ENCODE results near the gene PNLIPRP2. TPM values are rescaled to one million over a fixed set of nuclear protein-coding genes. Genes with fewer than 3 reads are reported as not detected.

The PNLIPRP2 gene
- total RNA-seq, 1 donor from 2014 or later, result 1.6 TPM

- DNase-seq (ENCODE audit: low spot score), result peak; percentile 32
- no peaks in the 10 kb centered on the region for H3K27me3 Mint-ChIP-seq (ENCODE audit: insufficient read depth, low read depth)
- Histone ChIP-seq H4K20me1 (ENCODE audit: low read depth) (no peaks in the 10 kb centered on the region), H3K9ac (no peak overlapping the region), H3F3A (ENCODE audit: low read depth) (no peaks in the 10 kb centered on the region), H3K4me1 (no peaks in the 10 kb centered on the region), H3K4me2 (no peak overlapping the region), H3K36me3 (no peaks in the 10 kb centered on the region), H3K79me2 (ENCODE audit: low read depth) (no peaks in the 10 kb centered on the region), H2AFZ (replicated peaks) (peak overlapping the region; percentile 35), H3K9me3 (ENCODE audit: low read depth) (no peaks in the 10 kb centered on the region), H3K27me3 (no peaks in the 10 kb centered on the region), H3K27ac (no peak overlapping the region), H3K4me3 (no peak overlapping the region)
- no peaks in the 10 kb centered on the region for H3K36me3 Mint-ChIP-seq
- TF ChIP-seq EZH2phosphoT487 (IDR thresholded peaks at IDR 0.05), result no peak
- no peak for TF ChIP-seq EZH2 (IDR thresholded peaks at IDR 0.05)
- peak; percentile 52 for TF ChIP-seq CTCF (IDR thresholded peaks at IDR 0.05)
- no peak overlapping the region for H3K4me3 Mint-ChIP-seq
- H3K4me1 Mint-ChIP-seq, result no peaks in the 10 kb centered on the region
- H3K27ac Mint-ChIP-seq, result no peak overlapping the region
- H3K9me3 Mint-ChIP-seq, result peaks cover 9% of the 10 kb centered on the region
These were observed 34.1 kb downstream of the PNLIPRP2 start for GRCh38 chr10:116654816-116655215.

GRCh38 chr10:116655568-116655967 lies 34.8 kb downstream of the PNLIPRP2 start:
- no peaks in the 10 kb centered on the region for H3F3A ChIP-seq (ENCODE audit: low read depth)
- H3K27ac Mint-ChIP-seq, result no peak overlapping the region
- TF ChIP-seq EZH2 (IDR thresholded peaks at IDR 0.05) (no peak), EZH2phosphoT487 (IDR thresholded peaks at IDR 0.05) (no peak), CTCF (IDR thresholded peaks at IDR 0.05) (no peak)
- H4K20me1 ChIP-seq (ENCODE audit: low read depth), result no peaks in the 10 kb centered on the region
- H3K9me3 Mint-ChIP-seq, result peaks cover 9% of the 10 kb centered on the region
- H3K4me1 Mint-ChIP-seq, result peaks cover under 1% of the 10 kb centered on the region
- no peak overlapping the region for H2AFZ ChIP-seq (replicated peaks)
- no peak for DNase-seq (ENCODE audit: low spot score)
- no peak overlapping the region for H3K27ac ChIP-seq
- H3K36me3 ChIP-seq, result no peaks in the 10 kb centered on the region
- no peaks in the 10 kb centered on the region for H3K9me3 ChIP-seq (ENCODE audit: low read depth)
- no peak overlapping the region for H3K4me3 Mint-ChIP-seq
- no peaks in the 10 kb centered on the region for H3K27me3 ChIP-seq
- no peaks in the 10 kb centered on the region for H3K36me3 Mint-ChIP-seq
- no peak overlapping the region for H3K9ac ChIP-seq
- no peaks in the 10 kb centered on the region for H3K27me3 Mint-ChIP-seq (ENCODE audit: insufficient read depth, low read depth)
- no peak overlapping the region for H3K4me2 ChIP-seq
- no peaks in the 10 kb centered on the region for H3K4me1 ChIP-seq
- H3K4me3 ChIP-seq, result no peak overlapping the region
- no peaks in the 10 kb centered on the region for H3K79me2 ChIP-seq (ENCODE audit: low read depth)

GRCh38 chr10:116656044-116656443 lies 35.3 kb downstream of the PNLIPRP2 start:
- Mint-ChIP-seq H3K36me3 (no peaks in the 10 kb centered on the region), H3K9me3 (peaks cover 4% of the 10 kb centered on the region), H3K27me3 (ENCODE audit: insufficient read depth, low read depth) (no peaks in the 10 kb centered on the region), H3K4me1 (peaks cover 4% of the 10 kb centered on the region), H3K27ac (no peak overlapping the region), H3K4me3 (no peak overlapping the region)
- Histone ChIP-seq H4K20me1 (ENCODE audit: low read depth) (no peaks in the 10 kb centered on the region), H3F3A (ENCODE audit: low read depth) (no peaks in the 10 kb centered on the region), H2AFZ (replicated peaks) (no peak overlapping the region), H3K36me3 (no peaks in the 10 kb centered on the region), H3K27ac (no peak overlapping the region), H3K4me1 (no peaks in the 10 kb centered on the region), H3K9ac (no peak overlapping the region), H3K9me3 (ENCODE audit: low read depth) (no peaks in the 10 kb centered on the region), H3K27me3 (no peaks in the 10 kb centered on the region), H3K4me2 (no peak overlapping the region), H3K4me3 (no peak overlapping the region), H3K79me2 (ENCODE audit: low read depth) (no peaks in the 10 kb centered on the region)
- no peak for DNase-seq (ENCODE audit: low spot score)
- TF ChIP-seq EZH2phosphoT487 (IDR thresholded peaks at IDR 0.05) (no peak), EZH2 (IDR thresholded peaks at IDR 0.05) (no peak), CTCF (IDR thresholded peaks at IDR 0.05) (no peak)
